ENCODE results near the gene H3-3A.

DNA sequence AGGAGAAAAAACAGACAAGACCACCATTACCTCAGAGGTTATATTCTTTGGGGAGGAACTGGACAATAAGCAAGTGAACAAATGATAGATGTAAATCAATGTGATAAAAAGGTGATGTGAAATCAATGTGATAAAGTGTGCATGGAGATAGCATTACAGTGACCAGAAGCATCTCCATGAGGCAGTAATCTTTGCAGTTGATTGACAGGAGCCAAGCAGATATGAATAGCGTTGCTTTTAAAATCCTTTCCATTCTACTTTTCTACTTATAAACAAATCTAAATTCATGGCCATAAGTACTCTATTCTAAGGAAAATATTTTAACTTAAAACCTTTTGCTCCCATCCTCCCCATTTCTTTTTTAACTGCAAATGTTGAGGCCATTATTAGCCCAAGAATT, 2.8 kb upstream of the H3-3A start:
- TF ChIP-seq SUZ12 (IDR thresholded peaks at IDR 0.05; ENCODE audit: extremely low read depth, insufficient read depth, insufficient read length), result no peak
- no peak for TF ChIP-seq ZNF274 (IDR thresholded peaks at IDR 0.05; ENCODE audit: low read depth, low read length)
